ENCODE measurements around the gene VPS72. TPM values are rescaled to one million over a fixed set of nuclear protein-coding genes. Genes with fewer than 3 reads are reported as not detected.

VPS72 gene
- total and polyA plus RNA-seq, 10 of the 15 experiments (the other 5 are each of a cell fraction or from before 2014, with no cell fraction given): 6.7 to 77.8 (median 58.1) TPM

DNA sequence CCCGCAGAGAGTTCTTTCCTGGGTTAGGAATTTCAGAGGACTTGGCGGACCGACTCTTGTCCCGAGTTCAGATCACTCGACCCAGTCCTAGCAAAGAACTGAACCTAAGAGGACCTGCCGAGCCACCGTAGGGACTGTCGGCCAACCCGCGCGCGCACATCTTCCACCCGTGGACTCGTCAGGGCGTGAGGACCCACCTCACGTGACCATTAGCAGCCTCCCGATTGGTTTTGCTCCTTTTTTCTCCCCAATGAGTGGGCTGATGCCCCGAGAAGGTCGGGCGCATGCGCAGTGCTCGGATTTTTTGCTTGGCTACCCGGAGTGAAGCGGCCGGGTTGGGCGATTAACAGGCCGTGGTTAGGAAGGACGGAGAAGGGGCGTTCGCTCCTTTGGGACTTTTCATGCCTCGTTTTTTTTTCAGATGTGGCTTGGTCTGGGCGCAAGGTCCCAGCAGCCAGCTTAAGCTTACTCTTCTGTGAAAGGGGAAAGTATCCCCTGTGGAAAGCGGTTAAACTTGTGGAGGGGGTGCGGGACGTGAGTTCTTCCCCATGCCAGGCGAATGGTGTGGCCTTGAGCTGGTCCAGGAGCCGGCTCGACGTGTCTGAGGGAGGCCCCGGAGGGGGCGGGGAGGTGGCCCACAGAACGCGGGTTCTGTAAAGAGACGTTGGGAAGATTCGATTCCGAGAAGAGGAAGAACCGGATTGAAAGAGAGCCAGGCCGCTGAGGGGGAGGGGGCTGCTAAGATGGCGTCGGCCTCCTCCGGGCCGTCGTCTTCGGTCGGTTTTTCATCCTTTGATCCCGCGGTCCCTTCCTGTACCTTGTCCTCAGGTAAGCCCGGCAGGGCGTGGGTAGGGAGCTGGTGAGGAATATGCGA lies 8.5 kb upstream of the VPS72 start, which contains the start of gene PIP5K1A (continued):
- peak; percentile 11 for TF ChIP-seq MEF2B (IDR thresholded peaks at IDR 0.05; ENCODE audit: partially characterized antibody, poor library complexity, severe bottlenecking)
- no peak for TF ChIP-seq ZBED1 (IDR thresholded peaks at IDR 0.05; ENCODE audit: borderline replicate concordance)
- TF ChIP-seq NFIC (IDR thresholded peaks at IDR 0.05; ENCODE audit: low read depth, low read length): no peak
- no peak for TF ChIP-seq CEBPZ (IDR thresholded peaks at IDR 0.05; ENCODE audit: low read depth, low read length)
- TF ChIP-seq FOXM1 (IDR thresholded peaks at IDR 0.05; ENCODE audit: low read depth, low read length): no peak
- TF ChIP-seq ATF7 (IDR thresholded peaks at IDR 0.05; ENCODE audit: low read depth): 0 out of 2 replicates have a peak, but pooled peaks have one; percentile 30
- no peak for TF ChIP-seq CTCF (IDR thresholded peaks at IDR 0.05 in 2 of 3, conservative IDR thresholded peaks at IDR 0.05 in 1 of 3; ENCODE audit: control insufficient read depth in 2 of 3, extremely low read depth in 1 of 3, insufficient read depth in 1 of 3, low read depth in 3 of 3, low read length in 3 of 3)
- no peak for TF ChIP-seq GABPA (IDR thresholded peaks at IDR 0.05; ENCODE audit: low read depth)
- no peak for TF ChIP-seq NFXL1 (IDR thresholded peaks at IDR 0.05; ENCODE audit: borderline replicate concordance)
- no peak for TF ChIP-seq KAT2A (conservative IDR thresholded peaks at IDR 0.05; ENCODE audit: control insufficient read depth, low read depth, low read length)
- TF ChIP-seq, protein P1, sequence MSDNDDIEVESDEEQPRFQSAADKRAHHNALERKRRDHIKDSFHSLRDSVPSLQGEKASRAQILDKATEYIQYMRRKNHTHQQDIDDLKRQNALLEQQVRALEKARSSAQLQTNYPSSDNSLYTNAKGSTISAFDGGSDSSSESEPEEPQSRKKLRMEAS (IDR thresholded peaks at IDR 0.05; ENCODE audit: low read depth, low read length): peak; percentile 99
- TF ChIP-seq ZNF217 (IDR thresholded peaks at IDR 0.05): no peak
- TF ChIP-seq MYC (IDR thresholded peaks at IDR 0.05; ENCODE audit: insufficient read depth, insufficient read length, insufficient replicate concordance, low read length, severe bottlenecking): no peak
- TF ChIP-seq, protein P2, sequence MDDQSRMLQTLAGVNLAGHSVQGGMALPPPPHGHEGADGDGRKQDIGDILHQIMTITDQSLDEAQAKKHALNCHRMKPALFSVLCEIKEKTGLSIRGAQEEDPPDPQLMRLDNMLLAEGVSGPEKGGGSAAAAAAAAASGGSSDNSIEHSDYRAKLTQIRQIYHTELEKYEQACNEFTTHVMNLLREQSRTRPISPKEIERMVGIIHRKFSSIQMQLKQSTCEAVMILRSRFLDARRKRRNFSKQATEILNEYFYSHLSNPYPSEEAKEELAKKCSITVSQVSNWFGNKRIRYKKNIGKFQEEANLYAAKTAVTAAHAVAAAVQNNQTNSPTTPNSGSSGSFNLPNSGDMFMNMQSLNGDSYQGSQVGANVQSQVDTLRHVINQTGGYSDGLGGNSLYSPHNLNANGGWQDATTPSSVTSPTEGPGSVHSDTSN (IDR thresholded peaks at IDR 0.05; ENCODE audit: insufficient replicate concordance, low read depth, low read length): no peak
- TF ChIP-seq KLF5 (IDR thresholded peaks at IDR 0.05; ENCODE audit: partially characterized antibody): no peak
- TF ChIP-seq, protein P3, sequence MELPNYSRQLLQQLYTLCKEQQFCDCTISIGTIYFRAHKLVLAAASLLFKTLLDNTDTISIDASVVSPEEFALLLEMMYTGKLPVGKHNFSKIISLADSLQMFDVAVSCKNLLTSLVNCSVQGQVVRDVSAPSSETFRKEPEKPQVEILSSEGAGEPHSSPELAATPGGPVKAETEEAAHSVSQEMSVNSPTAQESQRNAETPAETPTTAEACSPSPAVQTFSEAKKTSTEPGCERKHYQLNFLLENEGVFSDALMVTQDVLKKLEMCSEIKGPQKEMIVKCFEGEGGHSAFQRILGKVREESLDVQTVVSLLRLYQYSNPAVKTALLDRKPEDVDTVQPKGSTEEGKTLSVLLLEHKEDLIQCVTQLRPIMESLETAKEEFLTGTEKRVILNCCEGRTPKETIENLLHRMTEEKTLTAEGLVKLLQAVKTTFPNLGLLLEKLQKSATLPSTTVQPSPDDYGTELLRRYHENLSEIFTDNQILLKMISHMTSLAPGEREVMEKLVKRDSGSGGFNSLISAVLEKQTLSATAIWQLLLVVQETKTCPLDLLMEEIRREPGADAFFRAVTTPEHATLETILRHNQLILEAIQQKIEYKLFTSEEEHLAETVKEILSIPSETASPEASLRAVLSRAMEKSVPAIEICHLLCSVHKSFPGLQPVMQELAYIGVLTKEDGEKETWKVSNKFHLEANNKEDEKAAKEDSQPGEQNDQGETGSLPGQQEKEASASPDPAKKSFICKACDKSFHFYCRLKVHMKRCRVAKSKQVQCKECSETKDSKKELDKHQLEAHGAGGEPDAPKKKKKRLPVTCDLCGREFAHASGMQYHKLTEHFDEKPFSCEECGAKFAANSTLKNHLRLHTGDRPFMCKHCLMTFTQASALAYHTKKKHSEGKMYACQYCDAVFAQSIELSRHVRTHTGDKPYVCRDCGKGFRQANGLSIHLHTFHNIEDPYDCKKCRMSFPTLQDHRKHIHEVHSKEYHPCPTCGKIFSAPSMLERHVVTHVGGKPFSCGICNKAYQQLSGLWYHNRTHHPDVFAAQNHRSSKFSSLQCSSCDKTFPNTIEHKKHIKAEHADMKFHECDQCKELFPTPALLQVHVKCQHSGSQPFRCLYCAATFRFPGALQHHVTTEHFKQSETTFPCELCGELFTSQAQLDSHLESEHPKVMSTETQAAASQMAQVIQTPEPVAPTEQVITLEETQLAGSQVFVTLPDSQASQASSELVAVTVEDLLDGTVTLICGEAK (IDR thresholded peaks at IDR 0.05; ENCODE audit: borderline replicate concordance): no peak
- no peak for TF ChIP-seq TCF7 (IDR thresholded peaks at IDR 0.05; ENCODE audit: borderline replicate concordance)
- TF ChIP-seq KDM1A (IDR thresholded peaks at IDR 0.05; ENCODE audit: borderline replicate concordance): no peak
